CD14-positive monocyte (primary cell): Measurements from ENCODE around the gene TRIM38. TPM values are rescaled to one million over a fixed set of nuclear protein-coding genes. Genes with fewer than 3 reads are reported as not detected.
A peak's percentile ranks its signal among the peaks of the same experiment; 100 is the strongest.

Experiments
- DNase-seq, 3 donors: peaks; one replicate each; pipeline ENCODE4 v3.0.0-alpha.2; 2011 to 2022
- H2AFZ ChIP-seq: 2 replicates; pipeline ENCODE4 v1.6.0; 2012; ENCODE audit warnings: mild to moderate bottlenecking, low read depth, low read length, inconsistent platforms; ENCODE audit not compliant: insufficient read depth, poor library complexity, severe bottlenecking
- H3K27ac ChIP-seq, 2 donors: 1 replicate in 1 of 2; 2 replicates in 1 of 2; pipeline ENCODE4 v1.5.1; 2012 to 2013; ENCODE audit warnings: low read length in 2 of 2, control low read depth in 1 of 2, inconsistent platforms in 1 of 2, low read depth in 1 of 2, mild to moderate bottlenecking in 1 of 2
- H3K27me3 ChIP-seq, 2 donors: one replicate each; pipeline versions ENCODE4 v1.6.0 to v1.6.1; 2011 to 2013; ENCODE audit warnings: low read length in 2 of 2; ENCODE audit not compliant: control insufficient read depth in 2 of 2, insufficient read depth in 2 of 2
- H3K36me3 ChIP-seq, 2 donors: replicated peaks in 1 of 2; 1 replicate in 1 of 2; 2 replicates in 1 of 2; pipeline versions ENCODE4 v1.5.1 to v1.6.1; 2012 to 2013; ENCODE audit warnings: low read length in 2 of 2, control low read depth in 1 of 2, inconsistent platforms in 1 of 2, mild to moderate bottlenecking in 1 of 2; ENCODE audit not compliant: insufficient read depth in 2 of 2, control insufficient read depth in 1 of 2
- H3K4me1 ChIP-seq, 2 donors: 1 replicate in 1 of 2; 2 replicates in 1 of 2; pipeline versions ENCODE4 v1.5.1 to v1.6.1; 2012 to 2013; ENCODE audit warnings: low read length in 2 of 2, control low read depth in 1 of 2, inconsistent platforms in 1 of 2, mild to moderate bottlenecking in 1 of 2, moderate library complexity in 1 of 2; ENCODE audit not compliant: insufficient read depth in 2 of 2, control insufficient read depth in 1 of 2
- H3K4me2 ChIP-seq: replicated peaks from 2 replicates; pipeline ENCODE3; 2012; ENCODE audit warnings: low read length, moderate library complexity, mild to moderate bottlenecking; ENCODE audit not compliant: poor library complexity, severe bottlenecking; ENCODE audit errors: extremely low read depth
- H3K4me3 ChIP-seq, 3 experiments: fragments of 200-600 bp in 1 of 3; sonication (generic) in 1 of 3; replicated peaks in 1 of 3; 1 replicate in 2 of 3; 2 replicates in 1 of 3; pipeline ENCODE4 v1.5.1; 2011 to 2013; ENCODE audit warnings: low read length in 3 of 3, mild to moderate bottlenecking in 3 of 3, control low read depth in 2 of 3, low read depth in 2 of 3, inconsistent platforms in 1 of 3, moderate library complexity in 1 of 3
- H3K79me2 ChIP-seq: 2 replicates; pipeline ENCODE4 v1.6.0; 2012; ENCODE audit warnings: mild to moderate bottlenecking, control low read depth, inconsistent platforms, low read length, moderate library complexity; ENCODE audit not compliant: insufficient read depth
- H3K9ac ChIP-seq: 2 replicates; pipeline ENCODE4 v1.6.0; 2017; ENCODE audit warnings: low read length, mild to moderate bottlenecking; ENCODE audit not compliant: insufficient read depth, poor library complexity, severe bottlenecking
- H3K9me3 ChIP-seq, 2 donors: replicated peaks in 1 of 2; 1 replicate in 1 of 2; 2 replicates in 1 of 2; pipeline versions ENCODE4 v1.5.1 to v1.6.1; 2012 to 2013; ENCODE audit warnings: low read length in 2 of 2, control low read depth in 1 of 2; ENCODE audit not compliant: control insufficient read depth in 1 of 2, insufficient read depth in 1 of 2
- H4K20me1 ChIP-seq: 2 replicates; pipeline ENCODE4 v1.6.0; 2012; ENCODE audit warnings: mild to moderate bottlenecking, low read length, control low read depth, moderate library complexity; ENCODE audit not compliant: insufficient read depth
- H3K27ac Mint-ChIP-seq, 7 donors: one replicate each; pipeline ENCODE4 v1.8.0; 2020; ENCODE audit warnings: mild to moderate bottlenecking in 7 of 7, mixed read lengths in 7 of 7, moderate library complexity in 6 of 7, inconsistent platforms in 2 of 7
- H3K27me3 Mint-ChIP-seq, 3 donors: one replicate each; pipeline ENCODE4 v1.8.0; 2021 to 2022; ENCODE audit warnings: low read depth in 3 of 3, mild to moderate bottlenecking in 3 of 3, mixed read lengths in 3 of 3, moderate library complexity in 3 of 3, inconsistent platforms in 1 of 3
- H3K36me3 Mint-ChIP-seq, 2 donors: one replicate each; pipeline ENCODE4 v1.8.0; 2020; ENCODE audit warnings: mixed read lengths in 2 of 2, inconsistent platforms in 1 of 2, mild to moderate bottlenecking in 1 of 2
- H3K4me1 Mint-ChIP-seq: one replicate; pipeline ENCODE4 v1.8.0; 2020; ENCODE audit warnings: mild to moderate bottlenecking, mixed read lengths
- H3K4me3 Mint-ChIP-seq, 2 donors: one replicate each; pipeline ENCODE4 v1.8.0; 2020; ENCODE audit warnings: mild to moderate bottlenecking in 2 of 2, mixed read lengths in 2 of 2, moderate library complexity in 1 of 2
- H3K9me3 Mint-ChIP-seq, 7 donors: one replicate each; pipeline ENCODE4 v1.8.0; 2020 to 2022; ENCODE audit warnings: mixed read lengths in 7 of 7, mild to moderate bottlenecking in 6 of 7, moderate library complexity in 6 of 7, inconsistent platforms in 2 of 7
- WGBS: methylation state at CpG from one replicate; pipeline ENCODE4 v1.1.5; 2013; ENCODE audit warnings: missing lambda C conversion rate; ENCODE audit not compliant: insufficient coverage; 5-methylcytosine and 5-hydroxymethylcytosine counted together
- intact Hi-C, 2 donors: fragments of 100-400 bp; cut with micrococcal nuclease; formaldehyde crosslinking; loops; one replicate each; pipeline versions ENCODE4 v1.15.0 to v1.15.1; 2023
- polyA plus RNA-seq, 3 donors: library from polyadenylated mRNA; depleted of rRNA in 1 of 3; unstranded in 2 of 3; stranded (reverse) in 1 of 3; fragments of 300-500 nt in 2 of 3; fragments of >200 nt in 1 of 3; fragmentation: Illumina TruSeq in 2 of 3; gene quantifications; 1 replicate in 2 of 3; 2 replicates in 1 of 3; pipeline ENCODE4 v1.2.3, GENCODE V29; 2012 to 2021
- TF ChIP-seq, protein P1 (sequence below): fragments of 200-600 bp; IDR thresholded peaks from one replicate; pipeline ENCODE4 v1.8.0; 2022; ENCODE audit warnings: antibody characterized with exemption, mild to moderate bottlenecking

Gene TRIM38
- polyA plus RNA-seq, 3 donors: 4.1 to 23.2 (median 8.0) TPM

DNA sequence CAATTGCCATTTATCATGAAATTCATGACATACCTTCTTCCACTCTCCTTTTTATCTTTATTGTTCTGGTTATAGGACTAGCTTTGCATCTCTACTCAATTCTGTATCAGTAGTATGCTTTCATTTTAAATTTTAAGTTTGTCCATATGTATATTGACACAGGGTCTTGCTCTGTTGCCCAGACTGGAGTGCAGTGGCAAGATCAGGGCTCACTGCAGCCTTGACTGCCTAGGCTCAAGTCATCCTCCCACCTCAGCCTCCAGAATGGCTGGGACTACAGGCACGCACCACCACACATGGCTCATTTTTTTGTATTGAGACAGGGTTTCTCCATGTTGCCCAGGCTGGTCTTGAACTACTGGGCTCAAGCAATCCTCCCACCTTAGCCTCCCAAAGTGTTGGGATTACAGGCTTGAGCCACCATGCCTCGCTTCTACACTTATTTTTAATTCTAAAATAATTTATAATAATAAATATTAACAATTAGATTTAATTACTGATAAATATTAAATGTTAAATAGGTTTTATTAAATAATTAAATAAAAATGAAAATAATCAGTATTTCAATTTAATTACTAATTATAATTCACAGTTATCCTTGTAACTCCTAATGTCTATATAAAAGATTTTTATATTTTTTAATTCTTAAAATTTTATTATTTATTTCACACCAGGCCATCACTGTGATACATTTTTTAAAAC is 27.7 kb downstream of the TRIM38 start:
- Mint-ChIP-seq H3K9me3 (no peaks in the 10 kb centered on the region), H3K27me3 (peaks cover 0 to 2% (median 1%) of the 10 kb centered on the region in 3 donors), H3K4me3 (no peak overlapping the region), H3K4me1 (peaks cover 24% of the 10 kb centered on the region), H3K36me3 (peaks cover 30 to 36% of the 10 kb centered on the region in 2 donors), H3K27ac (peak overlapping the region in 2 of 7 donors; percentile 40 to 54)
- TF ChIP-seq, protein P1, sequence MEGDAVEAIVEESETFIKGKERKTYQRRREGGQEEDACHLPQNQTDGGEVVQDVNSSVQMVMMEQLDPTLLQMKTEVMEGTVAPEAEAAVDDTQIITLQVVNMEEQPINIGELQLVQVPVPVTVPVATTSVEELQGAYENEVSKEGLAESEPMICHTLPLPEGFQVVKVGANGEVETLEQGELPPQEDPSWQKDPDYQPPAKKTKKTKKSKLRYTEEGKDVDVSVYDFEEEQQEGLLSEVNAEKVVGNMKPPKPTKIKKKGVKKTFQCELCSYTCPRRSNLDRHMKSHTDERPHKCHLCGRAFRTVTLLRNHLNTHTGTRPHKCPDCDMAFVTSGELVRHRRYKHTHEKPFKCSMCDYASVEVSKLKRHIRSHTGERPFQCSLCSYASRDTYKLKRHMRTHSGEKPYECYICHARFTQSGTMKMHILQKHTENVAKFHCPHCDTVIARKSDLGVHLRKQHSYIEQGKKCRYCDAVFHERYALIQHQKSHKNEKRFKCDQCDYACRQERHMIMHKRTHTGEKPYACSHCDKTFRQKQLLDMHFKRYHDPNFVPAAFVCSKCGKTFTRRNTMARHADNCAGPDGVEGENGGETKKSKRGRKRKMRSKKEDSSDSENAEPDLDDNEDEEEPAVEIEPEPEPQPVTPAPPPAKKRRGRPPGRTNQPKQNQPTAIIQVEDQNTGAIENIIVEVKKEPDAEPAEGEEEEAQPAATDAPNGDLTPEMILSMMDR: no peak
- H2AFZ ChIP-seq: no peak overlapping the region
- DNase-seq: no peak
- no peak overlapping the region for H3K9ac ChIP-seq
- H3K4me2 ChIP-seq: no peak overlapping the region
- H3K79me2 ChIP-seq: peaks cover 7% of the 10 kb centered on the region
- peaks cover 19 to 36% of the 10 kb centered on the region in 2 donors for H3K36me3 ChIP-seq
- H3K4me3 ChIP-seq: no peak overlapping the region
- peaks cover 17 to 29% of the 10 kb centered on the region in 2 donors for H3K4me1 ChIP-seq
- H3K27ac ChIP-seq: no peak overlapping the region
- H3K9me3 ChIP-seq: no peaks in the 10 kb centered on the region
- no peaks in the 10 kb centered on the region for H3K27me3 ChIP-seq
- H4K20me1 ChIP-seq: peaks cover 30% of the 10 kb centered on the region
- 100% methylated on average over 1 of the region's 2 CpGs for WGBS
- intact Hi-C loops: no loop called here

DNA sequence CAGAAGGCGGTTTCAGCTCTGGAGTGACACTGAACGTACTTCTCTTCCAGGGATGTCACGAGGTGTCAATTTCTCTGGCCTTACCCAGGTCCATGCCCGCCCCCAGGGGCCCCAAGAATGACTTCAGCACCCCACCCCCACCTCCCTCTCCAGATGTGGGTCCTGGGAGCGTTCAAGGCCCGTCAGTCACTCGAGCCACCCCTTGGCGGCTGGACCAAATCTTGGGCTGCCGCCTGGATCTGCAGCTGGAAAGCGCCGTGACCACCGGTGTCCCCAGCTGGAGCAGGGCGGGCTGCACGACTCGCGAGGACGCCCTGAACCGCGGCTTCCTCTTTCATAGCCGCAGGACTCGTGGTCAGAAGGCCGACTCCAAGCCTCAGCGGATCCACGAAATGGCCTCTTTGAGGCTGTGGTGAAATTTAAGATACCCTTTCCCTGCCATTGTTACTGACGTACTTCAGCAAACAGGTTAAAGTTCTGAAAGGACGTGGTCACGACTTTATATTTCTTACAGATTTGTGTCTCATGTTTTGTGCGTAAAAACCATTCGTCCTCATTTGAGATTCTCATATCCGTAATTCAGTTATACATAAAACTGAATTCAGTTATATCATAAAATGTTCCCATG is 29.3 kb downstream of the TRIM38 start:
- Mint-ChIP-seq H3K4me3 (peak overlapping the region; percentile 88 to 95), H3K36me3 (peaks cover 16 to 24% of the 10 kb centered on the region in 2 donors), H3K27me3 (peaks cover 0 to 2% (median 1%) of the 10 kb centered on the region in 3 donors), H3K9me3 (no peaks in the 10 kb centered on the region), H3K27ac (peak overlapping the region; percentile 96 to 99 (median 99)), H3K4me1 (peaks cover 21% of the 10 kb centered on the region)
- Histone ChIP-seq H3K79me2 (peaks cover 7% of the 10 kb centered on the region), H3K4me3 (peak overlapping the region; percentile 52 to 80 (median 60)), H4K20me1 (peaks cover 15% of the 10 kb centered on the region), H3K27me3 (no peaks in the 10 kb centered on the region), H3K27ac (peak overlapping the region; percentile 88 to 99), H2AFZ (peak overlapping the region; percentile 92), H3K4me1 (peaks cover 17 to 29% of the 10 kb centered on the region in 2 donors), H3K4me2 (peak overlapping the region; percentile 91), H3K36me3 (peaks cover 4 to 20% of the 10 kb centered on the region in 2 donors), H3K9me3 (no peaks in the 10 kb centered on the region), H3K9ac (peak overlapping the region; percentile 88)
- intact Hi-C loops: no loop called here
- peak; percentile 87 to 91 (median 89) for DNase-seq
- 0% methylated on average over 20 of the region's 30 CpGs for WGBS
- TF ChIP-seq, protein P1: no peak
